Measurements from ENCODE around the gene NDUFA1.
"Not testable (repeated sequence)": the region's sequence is repeated elsewhere in the genome, so short reads cannot be mapped to it uniquely, and the experiment has no call there.

NDUFA1 gene

GRCh38 chrX:119916310-119916709, 44.7 kb downstream of the NDUFA1 start:
- no peak for DNase-seq

- DNase-seq: no peak
Measured at GRCh38 chrX:119917877-119918276, 46.2 kb downstream of the NDUFA1 start.

GRCh38 chrX:119919835-119920585, 48.4 kb downstream of the NDUFA1 start:
- no peak for DNase-seq

- DNase-seq: not testable (repeated sequence)
Measured at GRCh38 chrX:119922391-119922790, 50.8 kb downstream of the NDUFA1 start.
